Measurements from ENCODE around the gene CCNY.
"Not testable (repeated sequence)": the region's sequence is repeated elsewhere in the genome, so short reads cannot be mapped to it uniquely, and the experiment has no call there.

Gene CCNY

GRCh38 chr10:35353395-35353794, 17.1 kb downstream of the CCNY start:
- in situ Hi-C loops (cut with HindIII; ENCODE audit: low sequenced_read_pairs): no loop called here
- DNase-seq (ENCODE audit: low read depth): no peak
- H3K4me3 ChIP-seq (ENCODE audit: low read depth, low read length): no peak overlapping the region
- TF ChIP-seq CTCF (IDR thresholded peaks at IDR 0.05; ENCODE audit: low read depth, low read length, missing control alignments): no peak

DNA sequence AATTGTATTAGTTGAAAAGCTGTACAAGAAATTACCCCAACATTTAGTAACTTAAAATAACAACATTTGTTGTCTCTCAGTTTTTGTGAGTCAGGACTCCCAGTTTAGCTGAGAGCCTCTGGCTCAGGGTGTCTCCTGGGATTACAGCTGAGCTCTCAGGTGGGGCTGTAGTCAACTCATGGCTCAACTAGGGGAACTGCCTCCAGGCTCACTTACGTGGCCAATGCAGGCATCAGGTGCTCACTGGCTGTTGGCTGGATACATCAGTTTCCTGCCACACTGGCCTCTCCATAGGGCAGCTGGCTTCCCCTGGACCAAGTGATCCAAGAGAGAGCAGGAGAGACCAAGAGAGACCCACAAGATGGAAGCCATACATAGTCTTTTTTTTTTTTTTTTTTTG, 17.5 kb downstream of the CCNY start:
- no peak for TF ChIP-seq CTCF (IDR thresholded peaks at IDR 0.05; ENCODE audit: low read depth, low read length, missing control alignments)
- no peak overlapping the region for H3K4me3 ChIP-seq (ENCODE audit: low read depth, low read length)
- in situ Hi-C loops (cut with HindIII; ENCODE audit: low sequenced_read_pairs): no loop called here
- DNase-seq (ENCODE audit: low read depth): no peak

GRCh38 chr10:35354257-35354656, 17.9 kb downstream of the CCNY start:
- DNase-seq (ENCODE audit: low read depth); in situ Hi-C loops (cut with HindIII; ENCODE audit: low sequenced_read_pairs); H3K4me3 ChIP-seq (ENCODE audit: low read depth, low read length): not testable (repeated sequence)

GRCh38 chr10:35355971-35356724, 19.8 kb downstream of the CCNY start:
- no peak for DNase-seq (ENCODE audit: low read depth)
- in situ Hi-C loops (cut with HindIII; ENCODE audit: low sequenced_read_pairs): no loop called here
- H3K4me3 ChIP-seq (ENCODE audit: low read depth, low read length): no peak overlapping the region
- no peak for TF ChIP-seq CTCF (IDR thresholded peaks at IDR 0.05; ENCODE audit: low read depth, low read length, missing control alignments)

DNA sequence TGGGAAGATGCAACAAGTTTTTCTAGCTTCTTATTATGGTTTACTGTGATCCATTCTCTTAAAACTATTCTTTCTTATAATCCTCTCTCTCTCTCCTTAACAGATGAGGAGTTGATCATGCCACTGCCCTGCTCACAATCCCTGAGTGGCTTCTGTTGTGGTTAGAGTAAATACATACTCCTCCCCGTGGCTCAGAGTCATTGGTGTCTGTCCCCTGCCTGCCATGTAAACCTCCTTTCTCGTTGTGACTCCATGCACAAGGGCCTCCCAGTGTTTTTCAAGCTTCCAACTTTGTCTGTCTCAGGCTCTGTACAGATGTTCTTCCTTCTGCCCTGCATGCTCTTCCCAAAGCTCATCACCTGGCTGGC, 20.4 kb downstream of the CCNY start:
- in situ Hi-C loops (cut with HindIII; ENCODE audit: low sequenced_read_pairs): no loop called here
- no peak for DNase-seq (ENCODE audit: low read depth)
- H3K4me3 ChIP-seq (ENCODE audit: low read depth, low read length): no peak overlapping the region
- TF ChIP-seq CTCF (IDR thresholded peaks at IDR 0.05; ENCODE audit: low read depth, low read length, missing control alignments): no peak

DNA sequence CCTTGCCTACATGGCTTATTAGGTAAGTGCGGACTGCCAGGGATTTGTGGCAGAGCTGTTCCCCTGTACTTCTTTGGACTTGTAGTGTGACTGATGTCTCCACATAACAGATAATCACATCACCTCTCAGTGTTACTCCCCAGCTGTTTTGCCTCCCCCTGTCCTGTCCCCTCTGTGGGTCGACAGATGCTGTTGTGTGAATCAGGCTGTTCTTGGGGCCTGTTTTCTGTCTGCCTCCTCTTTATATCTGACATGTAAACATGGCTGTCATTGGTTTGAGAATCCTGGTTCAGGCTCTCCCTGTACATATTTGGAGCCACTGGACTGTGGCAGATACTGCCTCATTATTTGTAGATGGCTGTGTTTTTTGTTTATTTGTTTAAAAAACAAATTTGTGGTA, 22.7 kb downstream of the CCNY start:
- no peak overlapping the region for H3K4me3 ChIP-seq (ENCODE audit: low read depth, low read length)
- DNase-seq (ENCODE audit: low read depth): no peak
- no peak for TF ChIP-seq CTCF (IDR thresholded peaks at IDR 0.05; ENCODE audit: low read depth, low read length, missing control alignments)
- in situ Hi-C loops (cut with HindIII; ENCODE audit: low sequenced_read_pairs): no loop called here

DNA sequence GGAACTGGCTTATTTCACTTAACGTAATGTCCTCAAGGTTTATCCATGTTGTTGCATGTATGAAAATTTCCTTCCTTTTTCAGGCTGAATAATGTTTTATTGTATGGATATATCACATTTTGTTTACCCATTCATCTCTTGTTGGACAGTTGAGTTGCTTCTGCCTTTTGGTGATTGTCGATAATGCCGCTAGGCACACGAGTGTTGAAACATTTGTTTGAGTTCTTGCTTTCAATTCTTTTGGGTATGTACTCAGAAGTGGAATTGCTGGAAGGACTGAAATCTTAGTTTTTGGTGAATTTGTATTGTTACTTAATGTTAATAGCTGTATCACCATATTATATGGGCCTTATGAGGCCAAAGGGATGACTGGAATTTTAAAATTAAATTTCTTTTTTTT, 23.6 kb downstream of the CCNY start:
- no peak for DNase-seq (ENCODE audit: low read depth)
- in situ Hi-C loops (cut with HindIII; ENCODE audit: low sequenced_read_pairs): no loop called here
- H3K4me3 ChIP-seq (ENCODE audit: low read depth, low read length): no peak overlapping the region
- TF ChIP-seq CTCF (IDR thresholded peaks at IDR 0.05; ENCODE audit: low read depth, low read length, missing control alignments): no peak
